DMS 273 treated with DMSO at 0.1 percent for 48 hours (cell line): ENCODE data around the gene AKR1E2.
"Not testable (repeated sequence)": the region's sequence is repeated elsewhere in the genome, so short reads cannot be mapped to it uniquely, and the experiment has no call there.

Source experiments
- DNase-seq: peaks from one replicate; lab custom pipeline; 2025; lab: John Stamatoyannopoulos, UW

Gene AKR1E2

DNA sequence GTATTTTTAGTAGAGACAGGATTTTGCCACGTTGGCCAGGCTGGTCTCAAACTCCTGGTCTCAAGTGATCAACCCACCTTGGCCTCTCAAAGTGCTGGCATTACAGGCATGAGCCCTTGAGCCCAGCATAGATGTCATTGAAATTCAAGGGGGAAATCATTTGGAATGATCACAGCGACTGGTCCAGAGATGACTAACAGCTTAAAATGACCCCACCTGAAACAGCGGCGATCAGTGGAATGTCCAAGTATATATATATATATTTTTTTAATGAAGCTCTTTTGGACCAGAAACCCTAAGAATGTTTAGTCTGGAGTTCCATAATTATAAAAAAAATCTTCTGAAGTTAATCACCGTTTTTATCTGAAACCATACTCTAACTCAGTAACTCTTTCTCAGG, 12.5 kb upstream of the AKR1E2 start:
- no peak for DNase-seq

DNA sequence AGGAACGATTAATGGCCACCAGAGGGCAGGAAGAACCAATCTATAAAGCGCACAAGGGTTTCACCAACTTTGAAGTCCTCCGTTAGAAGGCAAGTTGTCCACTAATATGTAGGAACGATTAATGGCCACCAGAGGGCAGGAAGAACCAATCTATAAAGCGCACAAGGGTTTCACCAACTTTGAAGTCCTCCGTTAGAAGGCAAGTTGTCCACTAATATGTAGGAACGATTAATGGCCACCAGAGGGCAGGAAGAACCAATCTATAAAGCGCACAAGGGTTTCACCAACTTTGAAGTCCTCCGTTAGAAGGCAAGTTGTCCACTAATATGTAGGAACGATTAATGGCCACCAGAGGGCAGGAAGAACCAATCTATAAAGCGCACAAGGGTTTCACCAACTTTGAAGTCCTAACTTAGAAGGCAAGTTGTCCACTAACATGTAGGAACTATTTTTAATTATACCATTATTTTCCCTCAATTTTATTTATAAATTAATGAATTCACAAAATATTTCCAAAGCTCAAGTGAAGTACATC, 10.3 kb upstream of the AKR1E2 start:
- DNase-seq = not testable (repeated sequence)

DNA sequence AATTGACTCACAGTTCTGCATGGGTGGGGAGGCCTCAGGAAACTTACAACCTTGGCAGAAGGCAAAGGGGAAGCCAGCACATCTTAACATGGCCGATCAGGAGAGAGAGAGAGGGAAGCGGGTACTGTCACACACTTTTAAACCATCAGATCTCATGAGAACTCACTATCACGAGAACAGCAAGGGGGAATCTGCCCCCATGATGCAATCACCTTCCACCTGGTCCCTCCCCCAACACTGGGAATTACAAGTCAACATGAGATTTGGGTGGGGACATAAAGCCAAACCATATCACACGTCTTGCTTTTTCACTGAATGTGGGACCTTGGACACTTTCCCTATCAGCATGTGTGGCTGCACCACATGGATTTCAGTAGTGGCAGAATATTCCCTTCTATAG, 9.0 kb upstream of the AKR1E2 start:
- no peak for DNase-seq

DNA sequence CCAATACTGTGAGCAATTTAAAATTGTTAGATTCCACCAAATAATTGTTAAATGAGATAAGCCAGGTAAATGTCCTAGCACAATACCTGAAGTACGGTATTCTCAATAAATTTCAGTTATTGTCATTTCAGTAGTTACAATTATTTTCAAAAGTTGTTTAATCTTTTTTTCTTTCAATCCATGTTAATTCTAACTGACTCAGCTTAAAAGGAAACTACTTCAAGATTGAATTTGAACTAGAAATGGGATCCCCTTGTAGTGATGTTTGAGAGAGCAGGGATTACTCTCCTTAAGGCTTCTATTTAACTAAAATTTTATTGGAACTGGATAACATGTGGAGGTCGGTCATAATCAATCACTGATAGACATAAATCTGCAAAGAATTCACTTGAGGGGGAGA, 6.9 kb upstream of the AKR1E2 start:
- DNase-seq = no peak

DNA sequence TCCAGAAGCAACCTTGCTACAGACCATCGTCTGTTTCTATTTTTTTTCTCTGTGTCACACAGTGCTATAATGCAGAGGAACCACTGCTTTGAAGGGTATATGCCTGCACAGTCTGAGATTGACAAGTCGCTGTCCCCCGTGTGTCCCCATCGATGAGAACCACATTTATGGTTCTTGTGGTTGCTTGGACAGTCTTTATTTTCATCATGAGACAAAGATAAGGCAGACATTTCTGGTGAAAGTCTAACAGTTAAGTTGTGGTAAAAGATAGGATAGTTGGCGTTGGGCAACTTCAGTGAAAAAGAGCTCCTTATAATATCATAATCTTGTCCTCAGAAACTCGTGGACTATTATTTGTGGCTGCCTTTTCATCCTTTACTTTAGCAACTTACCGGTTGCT, 6.3 kb upstream of the AKR1E2 start:
- DNase-seq = no peak

DNA sequence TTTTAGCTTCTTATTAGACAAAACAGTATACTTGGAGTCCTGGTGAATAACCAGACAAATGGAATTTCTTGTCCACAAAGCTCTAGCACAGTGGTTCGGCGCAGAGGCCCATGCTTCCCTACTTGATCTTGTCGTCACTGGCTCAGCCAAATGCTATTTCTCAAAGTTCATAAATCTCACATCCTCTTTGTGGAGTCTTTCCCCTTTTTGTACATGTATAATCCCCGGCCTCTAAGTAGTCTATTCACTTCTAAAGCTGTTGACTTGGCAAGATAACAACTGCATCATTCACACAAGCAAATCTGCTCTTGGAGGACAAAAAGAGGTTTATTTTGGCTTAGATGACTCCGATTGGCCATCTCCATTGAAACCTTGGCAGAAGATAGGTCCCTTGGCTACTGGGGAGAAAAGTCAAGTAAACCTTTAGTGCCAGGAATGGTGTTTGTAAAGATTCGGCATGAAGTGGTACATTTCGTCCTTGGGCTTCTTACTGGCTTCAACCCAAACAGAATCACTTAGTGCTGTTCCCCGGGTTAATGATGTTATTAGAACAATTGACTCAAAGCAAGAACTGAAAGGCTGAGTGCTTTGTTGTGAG, 5.1 kb upstream of the AKR1E2 start:
- DNase-seq = no peak

DNA sequence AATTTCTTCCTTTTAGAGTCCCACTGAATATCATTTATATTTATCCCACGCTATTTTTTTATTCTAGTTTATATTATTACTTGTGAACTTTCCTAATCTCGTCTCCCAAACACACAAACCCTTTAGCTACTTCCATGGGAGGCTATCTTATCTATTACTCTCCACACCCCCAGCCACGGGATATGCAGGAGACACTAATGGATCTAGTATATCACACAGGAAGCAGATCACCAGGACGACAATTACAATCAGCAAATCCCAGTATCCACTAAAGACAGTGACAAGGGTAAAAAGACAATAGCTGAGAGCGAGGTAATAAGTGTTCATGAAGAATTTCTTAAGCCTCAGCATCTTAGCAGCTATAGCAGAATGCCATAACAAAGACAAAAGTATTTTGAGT, 3.8 kb upstream of the AKR1E2 start:
- no peak for DNase-seq

DNA sequence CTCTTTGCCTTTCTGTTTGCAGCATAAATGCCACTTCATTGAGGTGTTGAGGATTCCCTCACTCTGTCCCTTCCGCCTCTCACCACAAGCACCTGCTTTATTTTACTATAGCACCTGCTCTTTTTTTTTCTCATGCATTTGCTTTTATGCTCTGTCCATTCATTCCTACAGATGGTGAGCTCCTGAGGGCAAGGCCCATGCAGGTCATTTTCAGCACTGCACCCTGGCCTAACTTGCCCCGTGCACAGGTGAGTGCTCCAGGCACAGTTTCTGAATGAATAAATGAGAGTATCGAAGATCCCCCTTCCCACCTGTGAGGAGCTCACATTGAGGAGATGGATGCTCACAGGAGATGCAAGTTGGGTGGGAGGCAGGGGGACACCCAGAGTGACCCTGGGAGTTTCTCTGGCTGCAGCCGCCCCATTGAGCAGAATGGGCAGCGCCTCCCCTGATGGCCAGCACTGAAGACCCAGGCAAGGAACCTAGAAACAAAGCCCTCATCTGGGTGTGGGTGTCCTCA, 1.2 kb upstream of the AKR1E2 start:
- DNase-seq = no peak

DNA sequence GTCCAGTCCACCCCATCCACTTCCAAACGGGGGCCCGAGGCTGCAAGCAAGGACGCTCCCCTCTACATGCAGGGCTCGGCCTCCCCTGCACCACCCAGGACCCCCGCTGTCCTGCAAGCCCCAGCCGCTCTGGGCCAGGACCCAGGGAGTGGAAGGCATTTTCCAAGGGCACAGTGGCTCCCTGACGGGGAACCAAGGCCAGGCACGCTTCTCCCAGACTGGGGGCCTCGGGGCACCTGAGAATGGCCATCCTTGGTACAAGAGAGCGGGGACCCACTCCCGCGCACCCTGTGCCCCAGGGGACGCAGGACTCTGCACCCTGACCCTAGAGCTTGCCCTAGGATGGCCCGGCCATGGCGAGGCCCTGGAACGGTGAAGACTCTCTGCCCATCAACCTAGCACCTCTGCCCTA, 545 bp upstream of the AKR1E2 start:
- DNase-seq = no peak

DNA sequence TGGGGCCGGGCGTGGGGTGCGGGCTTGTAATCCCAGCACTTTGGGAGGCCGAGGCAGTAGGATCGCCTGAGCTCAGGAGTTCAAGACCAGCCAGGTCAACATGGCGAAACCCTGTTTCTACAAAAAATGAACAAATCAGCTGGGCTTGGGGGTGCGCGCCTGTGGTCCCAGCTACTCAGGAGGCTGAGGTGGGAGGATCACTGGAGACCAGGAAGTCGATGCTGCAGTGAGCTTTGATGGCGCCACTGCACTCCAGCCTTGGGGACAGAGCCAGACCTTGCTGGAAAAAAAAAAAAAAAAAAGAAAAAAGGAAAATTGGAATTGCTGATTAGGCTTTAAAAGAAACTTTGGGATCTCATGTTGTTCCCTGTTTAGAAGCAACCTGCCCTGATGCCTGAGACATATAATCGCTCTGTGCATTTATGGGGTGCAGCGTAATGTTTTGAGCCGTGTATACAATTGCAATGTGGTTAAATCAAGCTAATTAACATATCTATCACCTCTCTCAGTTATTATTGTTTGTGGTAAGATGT, 851 bp downstream of the AKR1E2 start:
- no peak for DNase-seq

DNA sequence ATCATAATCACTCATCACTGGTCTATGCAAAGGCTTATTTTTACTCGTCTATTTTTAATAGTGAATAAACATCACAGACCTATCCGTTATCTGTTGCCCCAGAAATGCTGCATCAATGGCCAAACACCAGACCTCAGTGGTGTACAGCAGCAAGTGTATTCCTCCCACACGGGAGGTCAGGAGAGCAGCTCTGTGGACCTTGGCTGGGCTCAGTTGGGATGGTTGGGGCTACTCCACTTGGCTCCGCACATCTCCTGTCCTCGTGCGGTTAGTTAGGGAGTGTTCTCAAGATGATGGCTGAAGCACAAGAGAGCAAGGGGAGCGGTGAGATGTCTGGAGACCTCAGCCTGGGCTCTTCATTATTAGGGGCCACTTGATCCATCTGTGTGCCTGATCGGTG, 2.0 kb downstream of the AKR1E2 start:
- no peak for DNase-seq

DNA sequence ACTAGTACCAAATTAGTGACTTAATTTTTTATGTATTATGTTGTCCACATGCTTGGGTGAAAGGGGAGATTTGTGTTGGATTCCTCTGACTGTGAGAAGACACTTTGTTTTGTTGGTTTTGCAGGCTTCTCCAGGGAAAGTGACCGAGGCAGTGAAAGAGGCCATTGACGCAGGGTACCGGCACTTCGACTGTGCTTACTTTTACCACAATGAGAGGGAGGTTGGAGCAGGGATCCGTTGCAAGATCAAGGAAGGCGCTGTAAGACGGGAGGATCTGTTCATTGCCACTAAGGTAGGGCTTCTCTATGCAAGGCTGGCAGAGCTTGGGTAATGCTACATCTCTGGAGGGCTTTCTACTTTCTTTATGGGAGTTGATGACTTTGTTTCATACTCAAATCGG, 4.5 kb downstream of the AKR1E2 start:
- DNase-seq = no peak

DNA sequence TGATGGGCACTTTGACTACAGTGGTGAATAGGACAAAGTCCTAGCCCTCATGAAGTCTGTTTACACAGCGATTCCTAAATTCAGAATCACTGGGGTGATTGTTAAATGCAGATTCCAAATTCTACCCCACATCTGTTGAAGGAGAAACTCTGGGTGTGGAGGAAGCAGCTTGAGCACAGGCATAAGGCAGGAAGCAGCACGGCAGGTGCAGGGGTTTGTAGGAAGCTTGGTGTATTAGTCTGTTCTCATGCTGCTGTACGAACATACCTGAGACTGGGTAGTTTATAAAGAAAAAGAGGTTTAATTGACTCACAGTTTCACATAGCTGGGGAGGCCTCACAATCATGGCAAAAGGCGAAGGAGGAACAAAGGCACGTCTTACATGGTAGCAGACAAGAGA, 5.1 kb downstream of the AKR1E2 start:
- no peak for DNase-seq

DNA sequence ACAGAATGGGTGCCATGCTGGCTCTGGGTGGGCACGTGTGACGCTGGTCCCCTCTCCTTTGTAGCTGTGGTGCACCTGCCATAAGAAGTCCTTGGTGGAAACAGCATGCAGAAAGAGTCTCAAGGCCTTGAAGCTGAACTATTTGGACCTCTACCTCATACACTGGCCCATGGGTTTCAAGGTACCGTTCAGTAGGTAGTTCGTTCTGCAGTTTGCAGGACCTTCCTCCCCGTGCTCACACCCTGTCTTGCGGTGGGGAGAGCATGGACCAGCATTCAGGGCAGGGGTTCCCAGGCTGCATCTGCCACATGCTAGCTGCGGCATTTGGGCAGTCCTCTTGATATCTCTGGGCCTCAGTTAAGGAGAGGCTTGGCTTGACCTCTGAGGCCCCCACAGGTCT, 7.3 kb downstream of the AKR1E2 start:
- DNase-seq = no peak

DNA sequence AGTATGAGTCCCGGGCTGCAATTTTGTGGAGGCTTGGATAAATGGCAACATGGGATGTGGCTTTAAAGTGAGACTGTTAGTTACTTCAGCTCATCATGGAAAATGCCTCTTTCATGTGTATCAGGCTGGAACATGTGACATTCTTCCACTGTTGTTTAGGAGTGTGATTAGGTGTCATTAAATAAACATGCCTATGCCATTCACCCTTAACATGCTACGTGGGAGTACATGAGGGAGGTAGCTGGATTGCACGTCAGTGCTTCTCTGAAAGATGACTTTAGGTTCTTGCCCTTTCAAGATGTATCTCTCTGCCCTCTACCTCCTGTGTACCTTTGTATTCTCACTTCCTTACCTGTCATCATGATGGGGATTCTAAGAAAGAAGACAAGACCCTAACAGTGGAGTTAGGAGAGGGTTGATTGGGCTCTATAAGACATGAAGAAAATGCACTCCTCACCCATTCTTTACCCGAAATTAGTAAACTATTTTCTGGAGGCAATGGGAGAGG, 8.9 kb downstream of the AKR1E2 start:
- no peak for DNase-seq

DNA sequence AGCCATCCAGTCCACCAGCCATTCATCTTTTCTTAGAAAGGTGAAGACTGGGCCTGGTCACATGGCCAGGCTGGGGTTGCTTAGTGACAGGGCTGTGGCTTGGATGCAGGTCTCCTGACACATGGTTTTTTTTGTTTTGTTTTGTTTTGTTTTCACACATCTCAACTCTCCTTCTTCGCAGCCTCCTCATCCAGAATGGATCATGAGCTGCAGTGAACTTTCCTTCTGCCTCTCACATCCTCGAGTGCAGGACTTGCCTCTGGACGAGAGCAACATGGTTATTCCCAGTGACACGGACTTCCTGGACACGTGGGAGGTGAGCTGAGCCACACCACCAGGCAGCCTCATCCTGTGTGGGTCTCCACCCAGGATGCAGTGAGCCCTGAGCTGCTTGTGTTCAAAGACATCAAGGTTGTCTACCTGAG, 9.5 kb downstream of the AKR1E2 start:
- DNase-seq = no peak

DNA sequence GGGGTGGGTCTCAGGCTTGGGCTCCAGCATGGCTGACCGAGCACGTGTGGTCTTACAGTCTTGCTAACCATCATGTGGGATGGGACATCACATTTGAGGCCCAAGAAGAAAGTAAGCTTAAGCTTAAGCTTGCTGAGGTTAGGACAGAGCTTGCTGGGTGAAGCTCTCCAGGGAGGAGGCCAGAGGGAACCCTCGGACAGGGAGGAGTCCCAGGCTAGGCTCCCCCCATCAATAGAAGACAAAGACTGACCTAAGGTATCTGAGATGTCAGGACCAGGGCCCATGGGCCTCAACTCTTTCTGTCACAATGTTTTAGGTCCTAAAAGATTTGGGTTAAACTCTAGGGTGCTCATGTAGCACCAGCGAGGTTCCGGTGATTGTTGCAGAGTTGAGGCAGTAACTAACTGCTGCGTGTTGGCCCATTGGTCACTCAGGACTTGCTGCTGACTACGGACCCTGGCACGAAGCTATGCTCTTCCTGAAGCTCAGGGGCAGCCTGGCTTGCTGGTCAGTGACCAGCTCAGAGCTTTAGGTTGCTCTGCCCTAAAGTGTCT, 10.5 kb downstream of the AKR1E2 start:
- DNase-seq = no peak

DNA sequence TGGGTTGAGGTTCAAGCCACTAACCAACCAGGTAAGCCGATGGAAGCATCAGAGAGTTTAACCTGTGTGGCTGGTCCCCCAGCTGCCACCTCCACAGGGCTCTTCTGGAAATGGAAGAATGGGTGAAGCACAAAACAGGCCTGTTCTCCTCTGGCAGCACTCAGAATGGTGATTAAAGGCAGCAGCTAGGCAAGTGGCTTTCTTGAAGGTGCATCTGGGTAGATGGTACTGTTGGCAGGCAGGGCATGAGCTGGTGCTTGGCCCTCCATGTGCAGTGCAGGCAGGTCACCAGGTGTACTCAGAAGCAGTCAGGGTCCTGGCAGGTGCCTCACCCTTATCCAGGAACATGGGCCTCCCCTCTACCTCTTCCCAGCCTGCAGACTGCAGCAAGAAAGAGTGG, 11.5 kb downstream of the AKR1E2 start:
- DNase-seq = no peak

DNA sequence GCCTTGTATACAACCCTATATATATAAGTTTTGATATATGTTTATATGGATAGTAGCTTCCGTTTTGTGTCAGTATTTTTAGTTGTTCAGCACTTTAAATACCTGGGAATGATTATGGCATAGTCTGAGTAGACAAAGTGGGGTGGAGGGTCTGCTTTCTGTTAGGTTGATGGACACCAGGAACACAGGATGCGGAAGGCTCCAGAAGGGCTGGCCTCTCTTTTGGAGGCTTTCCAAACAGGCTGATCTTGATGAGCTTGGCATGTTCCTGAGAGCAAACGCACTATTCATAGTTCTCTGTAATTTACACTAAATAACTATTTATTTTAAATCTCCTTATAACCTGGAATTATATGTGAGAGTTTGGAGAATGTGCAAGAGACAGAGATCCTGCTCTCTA, 12.7 kb downstream of the AKR1E2 start:
- no peak for DNase-seq

DNA sequence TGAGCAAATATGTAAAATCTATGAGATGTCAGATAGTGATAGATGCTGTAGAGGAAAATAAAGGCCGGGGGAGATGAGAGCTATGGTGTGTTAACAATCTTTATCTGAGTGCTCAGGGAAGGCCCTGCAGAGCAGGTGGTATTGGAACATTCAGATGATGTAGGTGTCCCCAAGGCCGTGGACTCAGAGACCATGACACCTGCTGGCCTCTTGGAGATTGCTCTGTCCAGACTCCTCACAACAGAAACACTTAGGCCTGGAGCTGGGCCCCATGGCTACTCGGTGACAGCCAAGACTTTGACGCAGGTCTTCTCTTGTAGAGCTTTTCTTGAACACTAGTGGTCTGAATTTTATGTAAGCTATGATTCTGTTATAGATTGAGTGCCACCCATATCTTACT, 13.3 kb downstream of the AKR1E2 start:
- no peak for DNase-seq

DNA sequence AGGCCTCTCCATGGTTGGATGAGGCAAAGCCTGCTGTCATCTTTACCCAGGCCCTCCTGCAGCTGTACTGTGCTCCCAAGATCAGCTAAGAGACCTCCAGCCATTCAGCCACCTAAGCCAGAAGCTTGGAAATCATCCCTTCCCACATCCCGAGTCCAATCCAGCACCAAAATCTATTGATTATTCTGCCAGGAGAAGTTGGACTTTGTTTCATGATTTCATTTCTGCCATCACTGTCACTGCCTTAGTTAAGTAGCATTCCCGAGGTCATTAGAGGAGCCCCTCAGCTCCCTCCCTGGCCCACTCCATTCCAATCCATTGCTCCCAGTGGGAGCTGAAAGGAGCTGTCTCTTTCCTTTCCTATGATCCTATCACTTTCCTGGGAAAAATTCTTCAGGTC, 14.1 kb downstream of the AKR1E2 start:
- DNase-seq = no peak

DNA sequence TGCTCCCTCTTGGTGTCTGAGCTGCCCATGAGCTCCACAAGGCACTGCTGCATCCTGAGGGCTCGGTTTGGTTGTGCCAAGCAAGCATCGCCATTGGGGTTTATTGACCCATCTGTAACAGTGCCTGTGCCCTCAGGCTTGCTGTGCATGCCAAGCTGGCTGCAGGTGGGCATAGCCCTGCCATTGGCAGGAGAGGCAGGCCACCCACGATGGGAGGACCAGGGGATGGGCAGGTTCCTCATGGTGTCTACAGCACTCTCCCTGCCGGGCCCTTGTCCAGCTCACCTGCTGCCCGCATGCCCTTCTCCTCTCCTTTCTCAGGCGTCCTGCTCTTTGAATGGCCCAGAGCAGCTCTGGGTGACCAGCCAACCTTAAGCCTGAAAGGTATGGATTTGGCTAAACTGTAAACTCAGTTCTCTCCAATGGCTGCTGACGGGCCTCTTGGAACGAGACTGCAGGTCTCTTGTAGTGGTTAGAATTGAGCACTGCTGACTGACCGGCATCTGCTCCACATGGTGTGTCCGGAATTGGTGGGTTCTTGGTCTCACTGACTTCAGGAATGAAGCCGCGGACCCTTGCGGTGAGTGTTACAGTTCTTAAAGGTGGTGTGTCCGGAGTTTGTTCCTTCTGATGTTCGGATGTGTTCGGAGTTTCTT, 17.6 kb downstream of the AKR1E2 start:
- no peak for DNase-seq

DNA sequence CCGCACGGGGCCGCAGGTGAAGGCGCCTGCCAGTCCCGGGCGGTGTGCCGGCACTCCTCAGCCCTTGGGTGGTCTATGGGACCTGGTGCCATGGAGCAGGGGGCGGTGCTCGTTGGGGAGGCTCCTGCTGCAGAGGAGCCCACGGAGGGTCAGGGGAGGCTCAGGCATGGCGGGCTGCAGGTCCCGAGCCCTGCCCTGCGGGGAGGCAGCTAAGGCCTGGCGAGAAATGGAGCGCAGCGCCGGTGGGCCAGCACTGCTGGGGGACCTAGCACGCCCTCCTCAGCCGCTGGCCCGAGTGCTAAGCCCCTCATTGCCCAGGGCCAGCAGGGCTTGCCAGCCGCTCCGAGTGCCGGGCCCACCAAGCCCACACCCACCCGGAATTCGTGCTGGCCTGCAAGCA, 18.9 kb downstream of the AKR1E2 start:
- DNase-seq = no peak
